Measurements from ENCODE around the gene R3HDM4. TPM values are rescaled to one million over a fixed set of nuclear protein-coding genes. Genes with fewer than 3 reads are reported as not detected.

Gene R3HDM4
- total RNA-seq, 1 experiment from 2014 or later: 40.8 TPM

DNA sequence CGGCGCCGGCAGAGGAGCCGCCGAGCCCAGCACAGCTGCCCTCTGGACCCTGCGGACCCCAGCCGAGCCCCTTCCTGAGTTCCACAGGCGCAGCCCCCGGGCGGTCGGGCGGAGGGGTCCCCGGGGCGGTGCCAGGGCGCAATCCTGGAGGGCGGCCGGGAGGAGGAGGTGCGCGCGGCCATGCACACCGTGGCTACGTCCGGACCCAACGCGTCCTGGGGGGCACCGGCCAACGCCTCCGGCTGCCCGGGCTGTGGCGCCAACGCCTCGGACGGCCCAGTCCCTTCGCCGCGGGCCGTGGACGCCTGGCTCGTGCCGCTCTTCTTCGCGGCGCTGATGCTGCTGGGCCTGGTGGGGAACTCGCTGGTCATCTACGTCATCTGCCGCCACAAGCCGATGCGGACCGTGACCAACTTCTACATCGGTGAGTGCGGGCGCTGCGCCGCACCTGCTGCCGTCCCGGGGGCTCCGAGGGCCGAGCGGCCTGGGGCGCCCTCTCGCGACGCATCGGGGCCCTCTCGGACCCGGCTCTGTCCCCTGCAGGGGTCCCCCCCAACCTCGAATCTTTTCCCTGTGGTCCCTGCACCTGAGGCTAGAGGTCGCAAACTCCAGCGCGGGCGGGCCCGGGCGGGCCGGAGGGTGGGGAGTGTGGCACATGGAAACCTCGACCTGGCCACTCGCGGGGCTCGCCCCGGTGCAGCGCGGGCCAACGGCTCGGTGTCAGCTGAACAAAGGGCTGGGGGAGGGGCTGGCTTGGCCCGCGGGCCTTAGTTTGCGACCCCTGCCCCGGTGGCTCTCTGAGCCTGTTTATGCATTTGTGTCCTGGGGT, 4.5 kb upstream of the R3HDM4 start, which contains the start of gene KISS1R:
TSS of gene KISS1R (plus strand) at position 11 of the 829 bp plus-strand sequence. CDS start at position 181, 170 bp downstream.
- peak; percentile 61 for DNase-seq (ENCODE audit: low read depth)

DNA sequence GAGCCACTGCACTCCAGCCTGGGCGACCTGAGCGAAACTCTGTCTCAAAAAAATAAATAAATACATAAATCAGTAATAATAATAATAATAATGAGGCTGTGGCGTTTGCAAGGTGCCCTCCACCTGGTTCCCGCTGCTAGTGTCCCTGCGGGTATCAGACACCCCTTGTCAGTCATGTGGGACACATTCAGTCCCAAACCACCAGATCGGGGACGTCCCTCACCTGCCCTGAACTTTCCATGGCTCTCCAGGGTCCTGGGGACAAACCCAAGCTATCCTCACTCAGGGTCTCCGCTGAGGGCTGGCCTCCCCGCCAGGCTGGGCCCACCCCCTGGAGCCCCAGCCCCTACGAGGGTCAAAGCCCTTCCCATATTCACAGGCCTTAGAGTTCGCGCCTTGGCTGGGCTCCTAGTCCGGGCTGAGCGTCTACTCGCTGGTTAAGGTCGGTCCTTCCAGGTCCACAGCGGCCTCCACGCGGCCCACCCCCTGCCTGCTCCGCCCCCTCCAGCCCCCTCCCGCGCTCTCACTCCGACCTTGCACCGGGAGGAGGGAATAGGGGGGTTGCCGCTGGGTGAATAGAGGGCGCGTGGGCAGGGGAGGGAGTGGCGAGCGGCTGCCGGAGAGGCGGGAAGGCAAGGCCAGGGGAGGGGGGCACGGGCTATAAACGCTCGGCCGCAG, 3.8 kb upstream of the R3HDM4 start:
- no peak for DNase-seq (ENCODE audit: low read depth)

DNA sequence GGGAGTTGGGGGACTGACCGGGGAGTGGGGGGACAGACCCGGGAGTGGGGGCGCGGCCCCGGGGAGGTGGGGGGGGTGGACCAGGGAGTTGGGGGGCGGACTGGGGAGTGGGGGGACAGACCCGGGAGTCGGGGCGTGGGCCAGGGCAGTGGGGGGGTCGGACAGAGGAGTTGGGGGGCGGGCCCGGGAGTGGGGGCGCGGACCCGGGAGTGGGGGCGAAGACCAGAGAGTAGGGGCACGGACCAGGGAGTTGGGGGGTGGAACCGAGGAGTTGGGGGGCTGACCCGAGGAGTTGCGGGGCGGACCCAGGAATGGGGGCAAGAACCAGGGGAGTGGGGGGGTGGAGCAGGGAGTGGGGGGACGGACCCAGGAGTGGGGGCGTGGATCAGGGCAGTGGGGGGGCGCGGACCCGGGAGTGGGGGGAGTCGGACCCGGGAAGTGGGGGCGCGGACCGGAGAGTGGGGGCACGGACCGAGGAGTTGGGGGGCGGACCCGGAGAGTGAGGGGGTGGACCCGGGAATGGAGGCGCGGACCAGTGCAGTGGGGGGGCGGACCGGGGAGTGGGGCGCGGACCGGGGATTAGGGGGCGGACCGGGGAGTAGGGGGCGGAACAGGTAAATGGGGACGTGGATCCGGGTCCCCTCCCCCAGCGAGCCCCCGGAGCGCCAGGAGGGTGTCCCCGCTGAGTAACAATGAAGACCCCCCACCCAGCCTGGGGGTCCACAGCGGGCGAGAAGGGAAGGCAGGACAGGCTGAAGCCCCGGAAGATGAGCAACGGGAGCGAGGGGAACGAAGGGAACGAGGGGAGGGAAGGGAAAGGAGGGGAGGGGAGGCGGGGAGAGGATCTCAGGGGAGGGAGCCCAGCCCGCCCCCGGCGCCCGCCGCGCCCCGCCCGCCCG, 589 bp downstream of the R3HDM4 start:
- DNase-seq (ENCODE audit: low read depth): no peak

DNA sequence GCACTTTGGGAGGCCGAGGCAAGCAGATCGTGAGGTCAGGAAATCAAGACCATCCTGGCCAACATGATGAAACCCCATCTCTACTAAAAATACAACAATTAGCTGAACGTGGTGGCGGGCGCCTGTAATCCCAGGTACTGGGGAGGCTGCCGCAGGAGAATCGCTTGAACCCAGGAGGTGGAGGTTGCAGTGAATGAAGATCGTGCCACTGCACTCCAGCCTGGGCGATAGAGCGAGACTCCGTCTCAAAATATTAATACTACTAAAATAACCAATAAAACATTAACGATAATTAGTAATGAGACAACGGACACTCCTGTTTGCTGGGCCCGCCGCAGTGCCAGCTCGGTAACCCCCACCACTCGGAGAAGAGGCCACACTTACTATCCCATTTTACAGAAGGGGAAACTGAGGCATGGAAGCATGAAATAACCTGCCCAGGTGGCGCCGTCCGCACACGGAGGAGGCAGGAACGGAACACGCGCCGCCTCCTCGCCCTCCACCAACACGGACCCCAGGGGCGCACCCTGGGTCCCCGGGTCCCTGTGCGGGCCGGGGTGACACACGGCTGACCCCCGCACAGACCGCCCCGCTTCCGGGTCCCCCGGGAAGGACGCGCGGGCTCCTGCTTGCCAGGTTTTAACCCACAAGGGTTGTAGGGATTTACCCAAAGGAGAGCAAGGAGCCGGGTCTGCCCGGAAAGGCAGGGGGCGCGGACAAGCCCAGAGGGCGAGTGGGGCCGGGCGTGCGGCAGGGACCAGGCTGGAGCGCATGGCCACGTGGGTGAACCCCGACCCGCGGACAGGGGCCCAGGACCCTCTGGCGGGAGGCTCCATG, 1.6 kb downstream of the R3HDM4 start:
- DNase-seq (ENCODE audit: low read depth): no peak

DNA sequence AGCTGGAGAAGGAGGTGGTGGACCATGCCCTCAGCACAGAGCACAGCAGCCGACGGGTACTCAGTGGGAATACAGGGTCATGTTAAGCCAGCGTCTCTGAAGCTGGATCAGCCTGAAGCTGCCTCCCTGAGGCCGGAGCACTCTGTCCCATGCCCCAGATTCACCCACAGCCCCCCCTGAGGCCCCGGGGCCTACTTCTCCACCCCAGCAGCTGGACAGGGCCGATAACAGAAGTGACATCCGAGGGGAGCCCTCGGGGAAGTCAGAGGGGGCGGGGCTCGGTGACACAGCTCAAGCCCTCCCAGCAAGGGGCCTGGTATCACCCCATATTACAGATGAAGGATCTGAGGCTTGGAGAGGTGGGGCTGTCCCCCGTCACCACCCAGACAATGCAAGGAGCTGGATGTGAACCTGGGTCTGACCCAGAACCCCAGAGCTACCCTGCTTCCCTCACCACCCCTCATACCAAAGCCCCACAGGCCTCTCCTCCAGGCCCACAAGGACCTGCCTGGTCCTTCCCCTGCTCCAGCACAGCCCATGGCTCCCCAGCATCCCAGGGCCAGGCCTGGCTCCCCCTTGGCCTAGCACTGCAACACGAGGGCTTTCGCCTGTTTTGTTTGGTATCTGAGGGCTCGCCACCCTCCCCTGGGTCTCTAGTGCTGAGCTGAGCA, 5.7 kb downstream of the R3HDM4 start:
- no peak for DNase-seq (ENCODE audit: low read depth)

DNA sequence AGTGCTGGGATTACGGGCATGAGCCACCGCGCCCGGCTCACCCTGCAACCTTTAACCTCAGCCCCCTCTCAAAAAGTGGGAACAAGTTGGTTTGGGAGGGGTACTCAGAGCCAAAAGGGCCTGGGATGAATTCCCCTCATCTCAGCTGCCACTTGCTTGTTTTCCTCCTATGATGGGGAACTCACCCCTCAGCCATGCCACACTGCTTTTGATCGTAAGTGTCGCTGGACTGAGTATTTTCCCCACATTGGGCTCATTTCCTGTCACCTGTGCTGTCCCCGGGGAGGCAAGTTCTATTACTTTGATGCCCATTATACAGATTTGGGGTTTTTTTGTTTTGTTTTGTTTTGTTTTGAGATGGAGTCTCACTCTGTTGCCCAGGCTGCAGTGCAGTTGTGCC, 6.5 kb downstream of the R3HDM4 start:
- DNase-seq (ENCODE audit: low read depth): no peak

DNA sequence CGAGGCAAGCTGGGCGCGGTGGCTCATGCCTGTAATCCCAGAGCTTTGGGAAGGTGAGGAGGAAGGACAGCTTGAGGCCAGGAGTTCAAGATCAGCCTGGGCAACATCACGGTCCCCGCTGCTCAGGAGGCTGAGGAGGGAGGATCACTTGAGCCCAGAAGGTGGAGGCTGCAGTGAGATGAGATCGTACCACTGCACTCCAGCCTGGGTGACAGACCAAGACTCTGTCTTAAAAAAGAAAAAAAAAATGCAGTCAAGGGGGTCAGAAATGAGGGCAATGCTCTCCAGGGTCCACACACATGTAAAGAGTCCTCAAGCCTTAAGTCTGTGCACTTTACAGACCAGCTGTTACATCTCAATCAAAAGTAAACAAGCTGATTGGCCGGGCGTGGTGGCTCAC, 8.5 kb downstream of the R3HDM4 start:
- no peak for DNase-seq (ENCODE audit: low read depth)

DNA sequence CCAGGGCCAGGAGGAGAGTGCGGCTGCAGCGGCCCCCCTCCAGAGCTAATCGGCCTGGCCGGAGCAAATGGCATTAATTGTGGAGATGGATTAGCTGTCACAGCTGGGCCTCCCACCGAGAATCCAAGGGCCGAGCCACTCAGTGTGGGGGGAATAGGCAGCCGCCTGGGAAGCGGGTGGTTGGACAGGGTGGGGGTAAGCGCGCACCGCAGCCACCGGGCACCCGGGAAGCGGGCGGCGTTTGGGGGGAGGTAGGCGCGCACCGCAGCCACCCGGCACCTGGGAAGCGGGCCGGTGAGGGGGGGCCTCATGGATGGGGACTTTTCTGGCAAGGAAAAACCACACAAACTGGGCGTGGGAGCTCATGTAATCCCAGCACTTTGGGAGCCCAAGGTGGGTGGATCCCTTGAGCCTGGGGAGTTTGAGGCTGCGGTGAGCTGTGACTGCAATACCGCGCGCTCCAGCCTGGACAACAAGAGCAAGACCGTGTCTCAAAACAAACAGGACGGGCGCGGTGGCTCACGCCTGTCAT, 9.7 kb downstream of the R3HDM4 start:
- no peak for DNase-seq (ENCODE audit: low read depth)

DNA sequence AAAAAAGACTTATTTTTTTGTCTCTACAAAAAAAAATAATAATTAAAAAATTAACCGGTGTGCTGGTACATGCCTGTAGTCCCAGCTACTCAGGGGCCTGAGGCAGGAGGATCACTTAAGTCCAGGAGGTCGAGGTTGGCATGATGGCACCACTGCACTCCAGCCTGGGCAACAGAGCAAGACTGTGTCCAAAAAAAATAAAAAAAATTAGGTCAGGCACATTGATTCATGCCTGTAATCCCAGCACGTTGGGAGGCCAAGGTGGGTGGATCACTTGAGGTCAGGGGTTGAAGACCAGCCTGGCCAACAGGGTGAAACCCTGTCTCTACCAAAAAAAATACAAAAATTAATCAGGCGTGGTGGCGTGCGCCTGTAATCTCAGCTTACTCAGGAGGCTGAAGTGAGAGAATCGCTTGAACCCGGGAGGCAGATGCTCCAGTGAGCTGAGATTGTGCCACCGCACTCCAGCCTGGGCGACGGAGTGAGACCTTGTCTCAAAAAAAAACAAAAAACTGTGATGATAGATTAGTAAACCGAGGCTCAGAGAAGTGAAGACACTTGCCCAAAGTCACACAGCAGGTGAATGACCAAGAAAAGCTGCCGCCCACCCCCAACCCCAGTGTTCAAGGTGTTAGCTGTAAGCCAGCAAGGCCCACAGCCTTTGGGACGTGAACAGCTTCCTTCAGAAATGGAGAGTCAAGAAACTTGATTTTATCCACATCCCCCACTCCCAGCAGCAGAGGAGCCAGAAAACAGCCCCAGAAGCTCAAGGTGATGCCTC, 10.4 kb downstream of the R3HDM4 start:
- no peak for DNase-seq (ENCODE audit: low read depth)

DNA sequence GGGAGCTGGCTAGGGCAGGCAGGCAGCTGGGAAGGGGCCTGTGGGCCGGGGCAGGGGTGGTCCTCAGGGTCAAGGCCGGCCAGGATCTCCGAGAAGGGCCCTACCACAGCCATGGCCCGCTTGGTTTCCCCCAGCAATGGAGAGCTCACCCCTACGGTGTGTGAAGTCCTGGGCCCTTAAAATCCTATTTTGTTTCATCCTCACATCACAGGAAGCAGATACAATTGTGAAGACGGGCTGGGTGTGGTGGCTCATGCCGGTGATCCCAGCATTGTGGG, 11.0 kb downstream of the R3HDM4 start:
- DNase-seq (ENCODE audit: low read depth): no peak

DNA sequence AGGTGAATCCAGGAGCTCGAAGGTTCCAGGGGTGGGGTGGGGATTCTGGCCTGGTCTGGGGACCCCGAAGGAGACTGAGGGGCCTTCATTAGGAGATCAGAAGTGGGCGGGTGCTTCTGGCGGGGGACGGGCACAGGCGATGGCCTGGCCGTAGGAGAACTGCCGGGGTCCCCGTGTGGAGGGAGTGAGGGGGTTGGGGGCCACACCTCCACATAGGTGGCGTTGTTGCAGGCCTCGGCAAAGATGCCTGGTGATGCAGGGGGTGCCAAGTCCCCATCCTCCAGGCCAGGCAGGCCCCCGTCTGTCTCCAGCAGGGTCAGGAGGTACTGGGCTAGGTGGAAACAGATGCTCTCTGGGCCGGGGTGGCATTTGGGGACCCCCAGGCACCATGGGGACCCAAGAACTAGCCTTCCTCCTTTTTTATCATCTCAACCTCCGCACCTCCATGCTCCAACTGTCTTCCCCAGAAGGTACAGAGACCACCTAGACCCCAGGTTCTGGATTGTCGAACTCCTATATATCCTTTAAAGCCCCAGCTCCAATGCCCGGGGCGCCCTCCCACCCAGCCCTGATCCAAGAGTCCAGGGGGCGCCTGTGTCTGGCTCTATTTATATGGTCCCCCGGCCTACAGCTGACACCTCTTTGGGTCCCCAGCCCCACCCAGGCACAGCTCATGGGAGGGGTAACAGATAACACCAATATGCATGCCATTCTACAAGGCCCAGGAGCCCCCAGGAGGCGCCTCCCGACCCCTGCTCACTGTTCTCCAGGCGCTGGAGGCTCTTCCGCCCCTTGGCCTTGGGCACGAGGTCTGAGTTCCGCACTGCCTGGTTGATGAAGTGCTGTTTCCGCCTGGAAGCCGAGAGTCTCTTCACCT, 11.6 kb downstream of the R3HDM4 start:
- no peak for DNase-seq (ENCODE audit: low read depth)

DNA sequence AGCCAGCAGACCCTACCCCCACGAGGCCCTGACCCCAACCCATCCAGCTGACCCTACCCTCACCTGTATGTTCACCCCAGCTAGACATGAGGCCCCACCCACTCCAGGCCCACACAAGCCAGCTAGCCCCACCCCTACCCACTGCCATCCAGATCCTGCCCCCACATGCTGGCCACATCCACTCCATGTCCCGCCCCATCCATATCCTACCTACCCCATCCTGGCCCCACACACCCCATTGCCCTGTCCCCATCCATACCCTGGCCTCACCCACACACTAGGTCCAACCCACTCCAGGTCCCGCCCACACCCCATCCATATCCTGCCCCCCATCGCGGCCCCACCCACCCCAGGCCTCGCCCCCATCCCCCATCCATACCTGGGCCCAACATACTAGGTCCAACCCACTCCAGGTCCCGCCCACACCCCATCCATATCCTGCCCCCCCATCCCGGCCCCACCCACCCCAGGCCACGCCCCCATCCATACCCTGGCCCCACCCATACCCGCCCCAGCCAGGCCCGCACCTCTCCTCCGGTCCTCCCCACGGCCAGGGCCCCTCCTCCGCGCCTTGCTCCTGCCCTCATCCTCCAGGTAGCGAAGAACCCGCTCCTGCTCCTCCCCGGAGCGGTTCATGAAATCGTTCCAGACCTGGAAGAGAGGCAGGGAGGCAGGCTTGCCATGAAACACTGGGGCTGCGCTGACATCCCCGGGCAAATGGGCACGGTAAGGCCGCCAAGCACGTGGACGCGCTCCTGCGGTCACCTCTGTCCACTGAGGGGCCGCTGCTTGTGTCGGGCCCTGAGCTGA, 12.5 kb downstream of the R3HDM4 start:
- no peak for DNase-seq (ENCODE audit: low read depth)

DNA sequence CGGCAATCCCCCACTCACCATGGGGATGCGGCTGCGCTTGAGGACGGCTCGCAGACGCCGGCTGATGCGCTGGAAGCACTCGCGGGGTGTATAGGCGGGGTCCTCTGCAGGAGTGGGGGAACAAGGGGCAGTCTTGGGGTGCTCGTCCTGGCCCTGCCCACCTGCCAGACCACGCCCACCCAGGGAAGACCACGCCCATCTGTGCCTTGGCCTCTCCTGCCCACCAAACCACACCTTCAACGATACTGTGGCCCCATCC, 13.0 kb downstream of the R3HDM4 start:
- DNase-seq (ENCODE audit: low read depth): no peak

DNA sequence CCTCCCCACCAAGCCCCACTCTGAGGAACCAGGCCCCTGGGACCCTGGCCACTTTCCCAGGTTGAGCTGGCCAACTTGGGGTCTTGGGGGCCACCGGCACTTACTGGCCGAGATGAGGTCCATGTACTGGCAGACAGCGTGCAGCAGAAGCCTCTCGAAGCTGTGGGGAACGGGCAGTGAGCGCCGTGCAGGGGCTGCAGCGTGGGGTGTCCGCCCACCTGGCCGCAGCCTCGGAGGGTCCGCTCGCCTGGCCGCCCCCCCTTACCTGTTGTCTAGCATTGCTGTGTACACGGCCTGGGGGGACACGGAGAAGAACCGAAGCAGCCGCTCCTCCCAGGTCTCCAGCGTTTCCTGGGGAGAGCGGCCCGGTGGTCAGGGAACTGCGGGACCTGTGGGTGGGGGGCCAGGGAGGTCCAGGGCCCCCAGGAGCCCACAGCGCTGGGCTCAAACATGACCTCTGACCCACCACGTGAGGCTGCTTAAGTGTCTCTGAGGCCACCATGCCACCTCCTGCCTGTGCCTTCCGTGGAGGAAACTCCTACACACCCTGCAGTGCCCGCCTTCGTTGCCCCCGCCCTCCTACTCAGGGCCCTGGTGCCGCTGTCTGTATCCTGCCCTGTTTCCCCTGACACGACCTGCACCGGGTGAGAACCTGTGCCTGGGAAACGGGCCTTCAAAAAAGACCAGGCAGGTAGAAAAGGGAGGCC, 13.5 kb downstream of the R3HDM4 start:
- no peak for DNase-seq (ENCODE audit: low read depth)

DNA sequence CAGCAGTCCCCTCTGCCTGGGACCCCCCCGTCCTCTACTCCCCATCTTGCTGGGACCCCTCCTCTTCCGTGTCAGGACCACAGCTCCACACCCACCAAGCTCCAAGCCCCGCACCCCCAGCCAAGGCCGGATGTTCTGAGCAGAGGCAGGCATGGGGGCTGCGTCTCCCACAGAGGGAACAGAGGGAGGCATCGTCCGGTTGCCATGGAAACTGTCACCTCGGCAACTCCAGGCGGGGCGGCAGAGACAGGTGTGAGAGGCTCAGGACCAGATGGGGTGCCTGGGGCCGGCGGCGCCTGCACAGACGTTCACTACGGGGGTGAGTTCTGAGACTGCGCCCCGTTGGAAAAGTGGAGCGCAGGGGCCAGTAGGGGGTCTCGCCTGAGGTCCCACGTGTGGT, 14.4 kb downstream of the R3HDM4 start:
- no peak for DNase-seq (ENCODE audit: low read depth)

DNA sequence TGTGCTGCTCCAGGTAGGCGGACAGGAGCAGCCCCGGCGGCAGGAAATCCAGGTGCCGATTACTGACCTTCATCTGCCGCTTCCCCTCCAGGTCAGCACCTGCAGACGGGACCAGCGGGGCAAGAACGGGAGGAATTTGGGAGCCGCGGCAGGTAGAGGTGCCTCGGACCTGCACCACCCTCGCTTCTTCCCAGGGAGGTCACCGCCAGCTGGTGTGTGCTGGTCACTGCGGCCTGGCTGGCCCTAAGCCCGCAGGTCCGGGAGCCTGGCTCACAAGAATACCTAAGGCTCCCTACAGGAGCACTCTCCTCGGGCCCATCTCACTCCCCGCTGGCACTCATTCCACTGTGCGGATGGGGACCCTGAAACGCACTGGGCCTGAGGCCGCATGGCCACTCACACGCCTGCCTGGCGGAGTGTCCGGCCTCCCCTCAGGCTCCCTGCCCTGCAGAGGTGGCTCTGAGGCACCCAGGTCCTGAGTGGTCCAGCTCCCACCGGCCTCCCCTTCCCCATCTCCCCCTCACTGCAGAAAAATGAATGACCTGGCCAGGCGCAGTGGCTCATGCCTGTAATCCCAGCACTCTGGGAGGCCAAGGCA, 15.5 kb downstream of the R3HDM4 start:
- no peak for DNase-seq (ENCODE audit: low read depth)

DNA sequence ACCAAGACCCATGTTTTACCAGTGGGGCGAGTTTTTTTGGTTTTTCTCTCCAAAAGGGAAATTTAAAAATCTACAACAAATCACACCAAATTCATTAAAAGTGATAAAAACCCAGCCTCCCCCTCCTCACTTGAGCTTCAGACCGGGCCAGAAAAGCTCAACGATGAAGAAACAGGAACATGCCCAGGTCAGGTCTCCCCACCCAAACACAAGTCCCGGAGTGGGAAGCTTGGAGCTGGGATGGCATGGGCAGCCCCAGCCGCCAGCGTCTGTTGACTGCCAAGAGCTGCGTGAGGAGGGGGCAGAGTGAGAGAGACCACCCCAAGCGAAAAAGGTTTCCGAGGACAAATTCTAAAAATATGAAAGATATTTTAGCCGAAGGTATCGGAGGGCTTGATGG, 16.0 kb downstream of the R3HDM4 start:
- no peak for DNase-seq (ENCODE audit: low read depth)
